Stimulated activated CD8-positive, alpha-beta memory T cell treated with anti-CD3 and anti-CD28 coated beads, Interleukin-7, amount 100 ng/mL, for 24 hours (primary cell): ENCODE data around the gene PAXX.

ENCODE experiments used
- DNase-seq: peaks from one replicate; pipeline ENCODE4 v3.0.0-alpha.2; 2020; ENCODE audit warnings: low read depth

The PAXX gene

DNA sequence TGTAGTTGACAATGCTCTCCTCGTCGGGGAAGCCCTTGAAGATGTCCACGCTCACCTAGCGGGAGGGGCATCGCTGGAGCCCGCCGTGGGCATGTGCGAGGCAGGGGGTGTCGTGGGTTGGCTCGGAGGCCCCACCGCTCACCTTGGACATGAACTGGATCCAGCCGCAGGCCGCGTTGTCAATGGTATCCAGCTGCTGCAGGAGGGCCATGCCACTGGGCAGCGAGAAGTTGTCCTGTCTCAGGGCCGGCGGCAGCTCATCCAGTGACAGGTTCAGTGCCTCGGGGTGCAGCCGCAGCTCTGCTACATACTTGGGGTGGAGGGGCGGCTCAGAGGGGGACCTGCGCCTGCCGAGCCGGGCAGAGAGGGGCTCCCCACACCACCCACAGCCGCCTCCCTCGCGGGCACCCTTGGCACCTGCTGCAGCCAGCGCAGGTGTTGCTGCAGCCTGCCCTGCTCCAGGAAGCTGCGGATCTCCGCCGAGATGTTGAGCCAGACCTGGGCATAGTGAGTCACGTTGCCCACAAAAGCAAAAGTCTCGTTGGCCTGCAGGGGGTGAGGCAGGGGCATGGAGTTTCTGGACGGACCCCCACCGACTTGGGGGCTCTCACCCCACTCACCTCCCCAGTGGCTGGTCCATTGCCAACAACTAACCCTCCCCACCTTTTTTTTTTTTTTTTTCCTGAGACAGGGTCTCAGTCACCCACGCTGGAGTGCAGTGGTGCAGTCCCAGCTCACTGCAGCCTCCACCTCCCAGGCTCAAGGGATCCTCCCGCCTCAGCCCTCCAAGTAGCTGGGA, 26.7 kb downstream of the PAXX start:
- no peak for DNase-seq

DNA sequence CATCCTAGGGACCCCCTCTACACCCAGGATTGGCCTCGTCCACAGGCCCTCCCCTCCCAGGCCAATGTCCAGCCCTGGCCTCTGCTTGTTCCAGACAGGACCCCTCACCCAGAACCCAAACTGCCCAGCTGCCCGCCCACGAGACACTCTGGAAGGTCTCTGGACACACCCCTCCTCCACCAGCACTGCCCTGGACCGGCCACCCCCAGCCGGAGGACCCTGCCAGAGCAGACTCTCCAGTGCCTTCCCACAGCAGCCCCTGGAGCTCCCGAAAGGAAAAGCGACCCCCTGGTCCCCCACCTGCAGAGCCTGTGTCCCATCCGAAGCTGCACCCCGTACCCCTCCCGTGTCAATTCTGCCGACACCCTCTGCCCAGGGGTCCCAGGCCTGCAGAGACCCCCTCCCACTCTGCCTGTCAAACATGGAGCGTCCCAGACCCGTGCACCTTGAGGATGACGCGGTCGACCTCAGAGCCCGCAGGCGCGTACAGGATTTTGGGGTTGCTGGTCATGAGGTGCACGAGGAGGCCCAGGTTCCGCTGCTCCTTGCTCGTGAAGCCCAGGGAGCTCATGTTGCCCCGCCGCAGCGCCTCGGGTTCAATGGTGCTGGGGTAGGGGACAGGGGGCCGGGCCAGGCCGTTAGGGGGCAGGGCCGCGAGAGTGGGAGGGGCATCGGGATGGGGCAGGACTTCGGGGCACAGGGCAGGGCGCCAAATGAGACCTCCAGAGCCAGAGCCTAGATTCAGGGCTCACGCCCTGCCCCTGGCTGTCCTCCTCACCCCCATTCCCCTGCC, 27.9 kb downstream of the PAXX start:
- DNase-seq: no peak

DNA sequence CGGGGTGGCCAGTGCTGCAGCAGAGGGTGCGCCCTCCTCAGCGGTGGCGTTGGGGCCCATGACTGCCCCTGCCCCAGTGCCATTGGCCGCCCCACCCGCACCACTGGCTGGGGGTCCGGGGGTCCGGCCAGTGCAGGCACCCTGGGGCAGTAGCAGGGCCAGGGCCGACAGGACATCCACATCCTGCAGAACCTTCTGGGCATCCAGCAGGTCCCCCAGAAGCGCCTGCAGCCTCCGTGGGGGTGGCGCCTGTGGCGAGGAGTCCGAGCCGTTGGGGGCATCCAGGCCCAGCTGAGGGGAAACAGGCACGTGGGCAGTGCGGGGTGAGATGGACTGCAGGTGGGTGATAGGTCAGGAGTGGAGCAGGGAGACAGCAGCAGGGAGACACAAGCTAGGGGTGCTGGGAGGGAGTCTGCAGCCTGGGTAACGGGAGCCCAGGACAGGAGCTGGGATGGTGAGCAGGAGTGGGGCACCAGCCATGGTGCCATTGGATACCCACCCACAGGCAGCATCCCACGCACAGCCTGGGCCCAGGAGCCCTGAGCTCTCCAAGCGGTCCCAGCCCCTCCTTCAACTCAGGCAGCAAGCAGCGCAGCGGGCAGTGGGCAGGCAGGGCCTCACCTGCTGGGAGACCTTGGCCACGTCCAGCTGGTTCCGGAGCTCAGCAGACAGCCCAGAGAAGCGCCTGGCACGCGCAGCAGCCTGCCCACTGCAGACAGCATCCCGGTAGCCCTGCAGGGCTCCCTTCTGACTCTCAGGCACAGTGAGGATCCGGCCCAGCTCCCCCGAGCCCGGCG, 28.7 kb downstream of the PAXX start:
- DNase-seq: no peak

DNA sequence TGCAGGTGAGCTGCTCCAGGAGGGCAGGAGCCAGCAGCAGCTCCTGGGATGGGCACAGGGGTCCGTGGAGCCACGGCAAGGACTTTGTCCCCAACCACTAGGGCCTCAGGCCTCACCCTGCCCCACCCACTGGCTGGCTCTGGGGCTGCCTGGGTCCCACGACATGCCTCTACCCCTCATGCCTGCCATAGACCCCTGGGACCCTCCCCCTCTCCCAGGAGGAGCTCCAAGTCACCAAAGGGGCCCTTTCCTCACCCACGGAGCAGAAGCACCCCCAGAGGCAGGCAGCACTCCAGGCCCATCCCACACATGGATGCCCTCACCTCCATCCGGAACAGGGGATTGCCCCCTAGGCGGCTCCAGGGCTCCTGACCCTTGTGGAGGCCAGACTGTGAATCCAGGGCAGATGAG, 29.4 kb downstream of the PAXX start:
- DNase-seq: no peak

DNA sequence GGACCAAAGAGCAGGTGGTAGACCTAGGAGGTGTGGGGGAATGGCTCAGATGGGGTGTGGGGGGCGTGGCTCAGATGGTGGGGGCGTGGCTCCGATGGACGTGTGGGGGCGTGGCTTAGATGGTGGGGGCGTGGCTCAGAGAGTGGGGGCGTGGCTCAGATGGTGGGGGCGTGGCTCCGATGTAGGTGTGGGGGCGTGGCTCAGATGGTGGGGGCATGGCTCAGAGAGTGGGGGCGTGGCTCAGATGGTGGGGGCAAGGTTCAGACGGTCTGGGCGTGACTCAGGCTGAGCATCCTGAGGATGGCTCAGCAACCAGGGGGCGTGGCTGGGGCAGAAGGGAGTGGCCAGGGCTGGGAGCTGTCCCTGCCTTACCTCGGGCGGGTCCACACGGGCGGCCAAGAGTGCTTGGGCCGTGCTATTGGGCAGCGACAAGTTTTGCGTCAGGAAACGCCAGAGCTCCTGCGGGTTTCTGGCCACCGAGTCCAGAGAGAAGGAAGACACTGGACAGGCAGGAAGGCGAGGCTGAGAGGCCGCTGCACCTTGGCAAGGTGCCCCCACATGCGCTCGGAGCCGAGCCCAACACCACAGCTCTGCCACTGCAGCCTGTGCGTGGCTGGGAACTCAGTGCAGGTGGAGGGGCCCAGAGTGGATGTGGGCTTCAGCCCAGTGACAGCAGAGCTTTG, 29.9 kb downstream of the PAXX start:
- DNase-seq: peak; percentile 60

DNA sequence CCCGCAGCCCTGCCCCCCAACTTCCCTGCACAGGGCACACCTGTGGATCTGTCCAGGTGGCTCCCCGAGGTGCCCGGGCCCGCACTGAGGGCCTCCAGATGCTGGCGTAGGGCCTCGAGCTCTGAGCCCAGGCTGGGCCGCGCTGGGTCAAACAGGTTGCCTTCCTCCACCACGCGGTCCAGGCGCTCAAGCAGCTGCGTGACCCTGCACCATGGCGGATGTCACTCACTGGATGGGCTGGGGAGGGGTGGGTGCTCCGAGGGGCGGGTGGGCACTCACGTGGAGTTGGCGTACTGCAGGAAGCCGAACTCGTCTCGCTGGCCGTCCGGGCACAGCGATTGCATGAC, 30.4 kb downstream of the PAXX start:
- DNase-seq: no peak

DNA sequence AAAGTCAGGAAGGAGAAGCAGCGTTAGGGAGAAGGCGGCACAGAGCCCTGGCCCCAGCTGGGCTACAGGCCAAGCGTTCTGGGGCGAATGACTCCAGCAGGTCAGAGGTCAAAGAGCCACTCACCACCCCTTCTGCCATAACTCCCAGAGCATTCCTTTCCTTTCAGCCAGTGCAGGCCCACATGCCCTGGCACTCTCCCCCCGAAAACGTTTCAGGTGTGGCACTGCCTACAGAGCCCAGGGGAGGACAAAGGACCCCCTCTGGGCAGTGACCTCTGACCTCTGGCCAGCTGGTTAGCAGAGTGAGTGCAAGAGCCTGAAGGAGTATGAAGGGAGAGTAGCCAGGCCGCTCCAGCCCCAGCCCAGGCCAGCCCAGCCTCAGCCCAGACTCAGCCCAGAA, 30.9 kb downstream of the PAXX start:
- no peak for DNase-seq

DNA sequence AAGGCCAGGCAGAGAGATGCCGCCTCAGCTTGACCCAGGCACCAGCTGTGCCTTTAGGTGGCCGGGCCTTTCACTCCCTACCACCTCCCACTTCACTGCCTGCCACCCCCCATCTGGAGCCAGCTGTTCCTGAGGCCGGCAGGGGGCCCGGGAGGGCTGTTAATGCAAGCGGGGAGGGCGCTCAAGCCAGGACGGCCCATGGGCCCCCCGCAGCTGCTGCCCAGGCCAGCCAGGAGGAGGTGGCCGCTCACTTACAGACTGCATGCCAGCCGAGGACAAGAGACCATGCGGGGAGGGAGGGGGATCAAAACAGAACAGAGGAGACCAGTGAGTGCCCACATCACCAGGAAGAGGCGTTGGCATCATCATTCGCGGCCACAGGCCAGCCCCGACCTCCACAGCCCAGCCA, 31.4 kb downstream of the PAXX start:
- no peak for DNase-seq

DNA sequence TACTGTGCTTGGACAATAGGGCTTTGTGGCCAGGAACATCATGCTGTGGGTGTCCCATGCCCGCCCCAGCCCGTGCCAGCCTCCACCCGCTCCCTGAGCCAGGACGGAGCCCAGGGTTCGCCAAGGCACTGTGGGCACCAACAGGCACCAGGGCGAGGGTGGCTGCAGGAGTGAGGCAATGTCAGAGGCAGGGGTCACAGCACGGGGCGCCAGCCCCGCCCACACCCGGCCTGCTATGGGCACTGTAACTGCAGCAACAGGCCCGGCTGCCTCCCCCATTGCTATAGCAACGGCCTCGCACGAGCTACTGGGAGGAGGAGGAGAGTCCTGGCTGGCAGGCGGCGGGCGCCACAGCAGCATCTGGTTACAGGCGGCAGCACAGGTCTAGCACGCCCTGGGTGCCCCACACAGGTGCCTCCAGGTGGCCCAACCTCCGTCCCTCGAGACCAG, 33.3 kb downstream of the PAXX start:
- no peak for DNase-seq

DNA sequence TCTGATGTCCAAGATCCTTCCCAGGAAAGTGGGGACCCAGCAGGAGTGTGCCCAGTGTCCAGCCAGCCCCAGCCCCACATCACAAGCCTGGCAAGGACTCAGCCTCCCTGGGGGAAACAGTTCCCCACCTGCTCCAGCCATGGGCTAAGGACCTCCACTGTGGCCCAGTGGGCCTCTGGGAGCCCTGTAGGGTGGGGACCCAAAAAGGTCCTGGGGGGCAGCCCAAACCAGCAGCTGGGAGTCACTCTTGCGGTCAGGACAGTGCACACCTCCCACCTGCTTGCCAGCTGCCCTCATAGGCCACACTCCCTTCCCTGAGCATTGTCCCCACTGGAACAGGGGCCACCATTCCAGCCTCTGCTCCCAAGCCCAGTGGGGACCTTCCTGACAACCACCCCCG, 34.2 kb downstream of the PAXX start:
- DNase-seq: no peak

DNA sequence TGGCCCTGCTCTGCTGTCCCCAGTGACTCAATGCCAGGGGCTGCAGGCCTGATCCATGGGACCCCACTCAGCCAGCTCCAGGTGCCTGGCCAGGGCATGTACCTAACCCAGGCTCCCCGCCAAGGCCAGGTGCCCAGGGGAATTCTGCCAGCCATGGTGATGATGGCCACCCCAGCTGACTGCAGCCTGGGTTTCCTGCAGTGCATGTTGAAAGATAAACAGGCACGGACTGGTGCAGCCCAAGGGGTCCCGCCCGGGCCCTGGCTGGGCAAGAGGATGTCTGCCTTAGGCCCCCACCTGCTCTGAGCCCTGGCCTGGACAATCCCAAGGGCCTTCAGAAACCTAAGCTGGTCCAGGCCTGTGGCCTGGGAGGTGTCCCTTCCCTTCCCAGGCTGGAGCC, 34.6 kb downstream of the PAXX start:
- DNase-seq: no peak

DNA sequence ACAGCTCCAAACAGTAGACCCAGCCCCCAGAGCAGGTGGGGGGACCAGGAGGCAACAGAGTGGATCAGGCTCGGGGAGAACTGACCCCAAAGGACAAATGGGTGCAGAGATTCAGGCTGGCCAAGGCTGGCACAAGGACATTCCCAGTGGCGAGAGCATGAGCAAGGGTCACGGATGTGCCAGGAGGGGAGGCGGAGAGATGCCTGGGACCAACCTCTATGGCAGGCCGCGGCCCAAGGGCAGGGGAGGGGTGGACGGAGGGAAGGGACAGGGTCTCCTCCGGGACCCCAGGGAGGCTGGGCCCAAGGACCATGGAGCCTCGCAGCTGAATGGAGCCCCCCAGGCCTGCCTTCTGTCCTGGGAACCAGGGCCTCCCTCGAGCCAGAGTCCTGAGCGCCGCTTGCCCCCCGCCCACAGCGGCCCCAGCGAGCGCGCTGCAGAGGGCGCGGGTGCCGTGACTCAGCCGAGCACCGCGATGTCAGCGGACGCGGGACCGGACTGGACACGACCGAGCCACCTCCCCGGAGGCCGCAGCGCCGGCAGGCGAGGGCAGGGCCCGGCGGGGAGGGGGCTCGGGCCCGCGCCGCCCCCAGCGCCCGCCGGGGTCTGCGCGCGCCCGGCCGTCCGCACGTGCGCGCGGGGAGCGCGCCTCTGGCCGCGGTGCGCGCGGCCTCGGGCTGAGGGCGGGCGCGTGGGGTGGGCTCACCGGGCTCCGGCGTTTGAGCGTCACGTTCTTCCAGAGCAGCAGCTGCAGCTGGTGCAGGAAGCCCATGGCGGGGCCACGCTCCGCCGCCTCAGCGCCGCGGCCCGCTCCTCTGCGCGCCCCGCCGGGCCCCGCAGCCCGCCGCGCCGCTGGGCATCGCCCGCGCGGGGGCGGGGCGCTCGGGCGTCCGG, 35.4 kb downstream of the PAXX start, which contains the start of gene ABCA2:
TSS of gene ABCA2 (minus strand) at position 869 of the 894 bp plus-strand sequence. CDS start at position 772, 97 bp downstream.
- no peak for DNase-seq

DNA sequence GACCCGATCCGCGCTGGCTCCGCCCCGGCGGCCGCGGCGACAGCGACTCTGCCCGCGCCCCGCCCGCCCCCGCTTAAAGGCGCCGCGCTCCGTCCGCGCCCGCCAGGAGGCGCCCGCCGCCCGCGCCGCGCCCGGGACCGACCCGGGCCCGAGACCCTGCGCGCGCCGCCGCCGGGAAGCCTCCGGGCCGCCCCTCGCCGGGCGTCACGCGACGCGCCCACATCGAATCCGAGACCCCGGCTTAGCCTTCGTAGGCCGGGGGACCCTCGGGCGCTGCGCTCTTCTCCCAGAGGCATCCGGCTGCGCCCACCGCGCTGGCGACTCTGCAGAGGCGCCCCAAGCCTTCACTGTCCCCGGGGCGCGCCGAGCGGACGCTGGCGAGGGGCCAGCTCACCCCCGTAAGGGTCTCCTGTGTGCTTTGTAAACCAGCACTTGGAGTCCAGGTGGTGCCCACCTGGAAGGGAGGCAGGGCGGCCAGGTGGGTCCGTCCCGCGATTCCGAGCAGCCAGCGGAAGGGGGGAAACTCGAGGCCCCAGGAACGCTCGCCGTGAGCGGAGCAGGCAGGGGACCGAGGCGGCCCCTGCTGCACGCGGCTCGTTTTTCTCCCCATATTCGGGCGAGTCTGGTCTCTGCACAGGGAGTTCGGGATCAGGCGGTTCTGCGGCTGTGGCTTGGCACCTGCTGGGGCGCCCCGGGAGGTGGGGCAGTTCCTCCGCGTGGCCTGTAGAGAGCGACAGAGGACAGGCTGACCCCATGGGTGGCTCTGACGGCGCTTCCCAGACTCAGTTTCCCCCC, 36.2 kb downstream of the PAXX start:
- DNase-seq: no peak

DNA sequence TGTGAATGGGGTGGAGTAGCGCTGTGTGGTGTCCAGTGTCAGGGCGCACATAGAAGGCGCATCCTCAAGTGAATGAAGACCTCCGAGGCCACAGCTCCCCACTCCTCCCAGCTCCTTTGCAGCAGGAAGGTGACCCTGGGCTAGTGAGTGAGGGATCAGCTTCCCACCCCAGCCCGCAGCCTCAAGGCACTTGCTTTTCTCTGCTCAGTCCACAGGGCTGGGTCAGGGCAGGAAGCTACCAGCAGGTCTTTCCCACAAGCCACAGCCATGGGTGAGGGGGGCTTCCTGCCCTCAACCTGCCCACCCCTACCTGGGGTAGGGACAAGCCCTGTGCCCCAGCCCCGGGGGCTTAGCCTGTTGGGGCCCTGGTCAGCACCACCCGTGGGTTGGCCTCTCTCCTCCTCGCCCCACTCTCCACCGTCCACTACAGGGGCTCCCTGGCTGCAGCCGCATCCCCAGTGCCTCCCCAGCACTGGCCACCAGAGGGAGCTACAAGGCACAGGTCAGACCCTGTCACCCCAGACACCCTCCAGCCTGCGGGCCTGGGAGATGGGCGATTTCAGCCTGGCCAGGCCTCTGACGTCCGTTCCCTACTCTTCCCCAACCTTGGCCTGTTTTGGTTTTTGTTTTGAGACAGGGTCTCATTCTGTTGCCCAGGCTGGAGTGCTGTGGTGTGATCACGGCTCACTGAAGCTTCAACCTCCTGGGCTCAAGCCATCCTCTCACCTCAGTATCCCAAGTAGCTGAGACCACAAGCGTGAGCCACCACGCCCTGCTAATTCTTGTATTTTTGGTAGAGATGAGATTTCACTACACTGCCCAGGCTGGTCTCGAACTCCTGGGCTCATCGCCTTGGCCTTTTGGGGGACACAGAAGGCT, 37.1 kb downstream of the PAXX start:
- peak; percentile 64 for DNase-seq

DNA sequence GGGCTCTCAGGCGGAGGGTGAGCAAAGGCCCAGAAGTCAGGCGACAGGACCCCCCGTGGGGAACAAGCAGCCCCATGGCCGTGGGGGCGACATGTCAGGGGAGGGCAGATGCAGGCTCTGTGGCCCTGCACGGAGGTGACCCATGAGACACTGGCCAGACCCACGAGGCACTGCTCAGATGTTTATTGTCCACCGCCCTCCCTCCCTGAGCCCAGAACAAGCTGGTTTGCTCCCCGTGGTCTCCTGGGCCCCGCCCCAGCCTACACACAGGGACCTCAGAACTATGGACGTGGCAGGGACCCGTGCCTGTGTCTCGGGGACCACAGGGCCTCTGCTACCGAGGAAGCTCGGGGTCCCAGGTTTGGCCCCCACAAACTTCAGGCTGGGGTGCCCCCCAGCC, 37.8 kb downstream of the PAXX start:
- DNase-seq: no peak

DNA sequence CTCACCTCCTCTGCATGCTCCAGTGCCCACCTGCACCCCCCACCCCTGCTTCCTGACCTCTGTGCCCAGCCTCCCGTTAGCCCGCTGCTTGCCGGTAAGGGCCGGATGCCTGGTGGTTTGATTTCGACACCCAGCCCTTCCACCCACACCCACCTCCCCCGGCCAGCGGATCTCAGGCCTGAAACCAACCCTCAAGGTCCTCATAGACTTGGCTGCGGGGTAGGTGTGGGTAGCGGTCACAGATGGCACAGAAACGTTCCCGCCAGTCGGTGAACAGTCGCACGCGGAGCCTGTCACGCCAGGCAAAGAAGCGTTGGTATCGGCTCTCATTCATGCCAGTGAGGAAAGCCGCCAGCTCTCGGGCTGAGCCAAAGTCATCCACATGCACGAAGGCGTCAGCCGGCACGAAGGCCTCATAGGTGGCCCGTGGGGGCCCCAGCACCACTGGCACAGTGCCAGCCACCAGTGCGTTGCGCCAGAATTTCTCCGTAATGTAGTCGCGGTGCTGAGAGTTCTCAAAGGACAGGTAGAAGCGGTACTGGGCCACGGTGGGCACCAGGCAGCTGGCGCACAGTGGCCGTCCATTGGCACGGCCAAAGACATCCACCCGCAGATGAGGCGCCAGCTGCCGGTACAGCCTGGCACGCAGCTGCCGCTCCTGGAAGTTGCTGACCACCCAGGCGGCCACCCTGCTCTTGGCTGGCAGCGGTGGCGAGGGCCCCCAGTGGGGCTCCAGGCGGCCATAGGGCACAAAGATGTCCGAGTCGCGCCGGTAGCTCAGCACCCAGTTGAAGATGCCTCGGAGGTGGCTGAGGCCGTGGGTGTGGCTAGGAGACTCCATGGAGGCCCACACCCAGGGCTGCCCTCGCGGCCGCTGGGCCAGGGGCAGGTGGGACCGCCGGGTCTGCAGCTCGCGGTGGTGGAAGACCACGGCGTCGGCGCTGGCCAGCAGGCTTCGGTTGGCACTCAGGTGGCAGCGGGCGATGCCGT, 38.6 kb downstream of the PAXX start:
- DNase-seq: no peak

DNA sequence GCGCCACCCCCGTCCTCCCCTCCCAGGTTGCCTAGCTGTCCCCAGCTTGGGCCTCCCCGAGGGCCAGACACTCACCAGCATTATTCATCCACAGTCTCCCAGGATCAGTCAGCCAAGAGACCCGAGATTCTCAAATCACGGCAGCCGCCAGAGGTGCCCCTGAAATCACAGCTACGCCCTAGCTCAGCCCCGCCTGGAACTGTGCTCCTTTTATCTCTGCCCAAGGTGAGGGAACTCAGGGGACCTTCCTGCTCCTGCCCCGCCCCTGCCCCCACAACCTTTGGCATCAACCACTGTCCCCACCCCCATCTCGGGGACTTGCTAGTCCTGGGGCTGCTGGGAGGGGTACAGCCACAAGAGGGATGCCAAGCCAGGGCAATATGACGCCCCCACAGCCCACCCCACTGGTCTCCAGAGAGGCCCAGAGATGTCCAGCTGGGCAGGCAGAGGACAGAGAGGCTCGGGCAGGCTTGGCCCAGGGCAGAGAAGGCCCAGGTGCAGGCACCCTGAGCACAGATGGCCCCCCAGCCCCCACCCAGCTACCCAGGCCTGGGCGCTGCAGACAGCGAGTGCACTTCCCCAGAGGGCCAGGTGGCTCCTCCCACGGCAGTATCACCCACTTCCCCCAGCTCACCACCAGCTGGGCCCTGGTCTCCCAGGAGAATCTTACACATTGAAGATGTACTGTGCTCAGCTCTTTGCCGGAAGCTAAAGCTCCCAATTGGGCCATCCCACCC, 39.9 kb downstream of the PAXX start, which contains the start of gene FUT7:
TSS of gene FUT7 (minus strand) at position 185 of the 737 bp plus-strand sequence. CDS start at position 88, 97 bp downstream.
- DNase-seq: no peak
